MM.1S (cell line): Measurements from ENCODE around the gene CHST9.

ENCODE experiments used
- DNase-seq: peaks from one replicate; pipeline ENCODE4 v3.0.0-alpha.2; 2015
- H2AFZ ChIP-seq: fragments of 300-600 bp; sonication (generic); 2 replicates; pipeline ENCODE4 v1.6.0; 2016; ENCODE audit warnings: antibody characterized with exemption, low read length
- H3F3A ChIP-seq: fragments of 300-600 bp; sonication (generic); 2 replicates; pipeline ENCODE4 v1.6.1; 2016; ENCODE audit warnings: mild to moderate bottlenecking, antibody characterized with exemption, low read length, moderate library complexity, mixed read lengths; ENCODE audit not compliant: insufficient read depth
- H3K27ac ChIP-seq: fragments of 300-600 bp; sonication (generic); 2 replicates; pipeline ENCODE4 v1.5.1; 2016; ENCODE audit warnings: mild to moderate bottlenecking, low read length
- H3K27me3 ChIP-seq: fragments of 300-600 bp; sonication (generic); replicated peaks from 2 replicates; pipeline ENCODE4 v1.6.0; 2016; ENCODE audit warnings: low read length; ENCODE audit not compliant: insufficient read depth
- H3K36me3 ChIP-seq: fragments of 300-600 bp; sonication (generic); replicated peaks from 2 replicates; pipeline ENCODE4 v1.6.1; 2016; ENCODE audit warnings: mild to moderate bottlenecking, low read length, mixed read lengths; ENCODE audit not compliant: insufficient read depth
- H3K4me1 ChIP-seq: fragments of 300-600 bp; sonication (generic); 2 replicates; pipeline ENCODE4 v1.6.1; 2016; ENCODE audit warnings: low read length, mixed read lengths
- H3K4me2 ChIP-seq: fragments of 300-600 bp; sonication (generic); 2 replicates; pipeline ENCODE4 v1.6.0; 2016; ENCODE audit warnings: low read depth, low read length
- H3K4me3 ChIP-seq: fragments of 300-600 bp; sonication (generic); 2 replicates; pipeline ENCODE4 v1.5.1; 2016; ENCODE audit warnings: low read length, mixed read lengths
- H3K79me2 ChIP-seq: fragments of 300-600 bp; sonication (generic); 2 replicates; pipeline ENCODE4 v1.6.1; 2016; ENCODE audit warnings: mixed run types, low read length, mixed read lengths
- H3K9ac ChIP-seq: fragments of 300-600 bp; sonication (generic); 2 replicates; pipeline ENCODE4 v1.6.1; 2016; ENCODE audit warnings: low read length, mixed read lengths
- H3K9me2 ChIP-seq: fragments of 300-600 bp; sonication (generic); replicated peaks from 2 replicates; pipeline ENCODE4 v1.6.1; 2016; ENCODE audit warnings: mild to moderate bottlenecking, low read length, mixed read lengths; ENCODE audit not compliant: insufficient read depth
- H3K9me3 ChIP-seq: fragments of 300-600 bp; sonication (generic); replicated peaks from 2 replicates; pipeline ENCODE4 v1.6.1; 2016; ENCODE audit warnings: mild to moderate bottlenecking, low read length, mixed read lengths; ENCODE audit not compliant: insufficient read depth
- H4K20me1 ChIP-seq: fragments of 300-600 bp; sonication (generic); 2 replicates; pipeline ENCODE4 v1.6.1; 2016; ENCODE audit warnings: mild to moderate bottlenecking, low read length, moderate library complexity, mixed read lengths; ENCODE audit not compliant: insufficient read depth
- EZH2 ChIP-seq: fragments of 300-600 bp; sonication (generic); optimal IDR thresholded peaks from 2 replicates; pipeline ENCODE3; 2017; ENCODE audit warnings: low read depth, mild to moderate bottlenecking, antibody characterized with exemption, low read length, mixed read lengths
- EZH2phosphoT487 ChIP-seq: fragments of 300-600 bp; sonication (generic); IDR thresholded peaks from 2 replicates; pipeline ENCODE4 v1.6.1; 2018; ENCODE audit warnings: antibody characterized with exemption, low read length
- TF ChIP-seq, protein P1 (sequence below): fragments of 300-600 bp; sonication (generic); IDR thresholded peaks from 2 replicates; pipeline ENCODE4 v1.5.1; 2016; ENCODE audit warnings: antibody characterized with exemption, low read length, mixed read lengths

Gene CHST9

GRCh38 chr18:27227721-27228120 lies 42.6 kb upstream of the CHST9 start:
- Histone ChIP-seq H3F3A (no peaks in the 10 kb centered on the region), H3K27me3 (no peaks in the 10 kb centered on the region), H3K27ac (no peak overlapping the region), H3K9me2 (no peaks in the 10 kb centered on the region), H3K36me3 (no peaks in the 10 kb centered on the region), H3K9me3 (no peaks in the 10 kb centered on the region), H3K4me3 (no peak overlapping the region), H3K4me2 (no peak overlapping the region), H3K79me2 (no peaks in the 10 kb centered on the region), H2AFZ (no peak overlapping the region), H3K4me1 (no peaks in the 10 kb centered on the region), H3K9ac (no peak overlapping the region), H4K20me1 (no peaks in the 10 kb centered on the region)
- TF ChIP-seq EZH2 = no peak
- TF ChIP-seq, protein P1, sequence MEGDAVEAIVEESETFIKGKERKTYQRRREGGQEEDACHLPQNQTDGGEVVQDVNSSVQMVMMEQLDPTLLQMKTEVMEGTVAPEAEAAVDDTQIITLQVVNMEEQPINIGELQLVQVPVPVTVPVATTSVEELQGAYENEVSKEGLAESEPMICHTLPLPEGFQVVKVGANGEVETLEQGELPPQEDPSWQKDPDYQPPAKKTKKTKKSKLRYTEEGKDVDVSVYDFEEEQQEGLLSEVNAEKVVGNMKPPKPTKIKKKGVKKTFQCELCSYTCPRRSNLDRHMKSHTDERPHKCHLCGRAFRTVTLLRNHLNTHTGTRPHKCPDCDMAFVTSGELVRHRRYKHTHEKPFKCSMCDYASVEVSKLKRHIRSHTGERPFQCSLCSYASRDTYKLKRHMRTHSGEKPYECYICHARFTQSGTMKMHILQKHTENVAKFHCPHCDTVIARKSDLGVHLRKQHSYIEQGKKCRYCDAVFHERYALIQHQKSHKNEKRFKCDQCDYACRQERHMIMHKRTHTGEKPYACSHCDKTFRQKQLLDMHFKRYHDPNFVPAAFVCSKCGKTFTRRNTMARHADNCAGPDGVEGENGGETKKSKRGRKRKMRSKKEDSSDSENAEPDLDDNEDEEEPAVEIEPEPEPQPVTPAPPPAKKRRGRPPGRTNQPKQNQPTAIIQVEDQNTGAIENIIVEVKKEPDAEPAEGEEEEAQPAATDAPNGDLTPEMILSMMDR = no peak
- TF ChIP-seq EZH2phosphoT487 = no peak
- no peak for DNase-seq

DNA sequence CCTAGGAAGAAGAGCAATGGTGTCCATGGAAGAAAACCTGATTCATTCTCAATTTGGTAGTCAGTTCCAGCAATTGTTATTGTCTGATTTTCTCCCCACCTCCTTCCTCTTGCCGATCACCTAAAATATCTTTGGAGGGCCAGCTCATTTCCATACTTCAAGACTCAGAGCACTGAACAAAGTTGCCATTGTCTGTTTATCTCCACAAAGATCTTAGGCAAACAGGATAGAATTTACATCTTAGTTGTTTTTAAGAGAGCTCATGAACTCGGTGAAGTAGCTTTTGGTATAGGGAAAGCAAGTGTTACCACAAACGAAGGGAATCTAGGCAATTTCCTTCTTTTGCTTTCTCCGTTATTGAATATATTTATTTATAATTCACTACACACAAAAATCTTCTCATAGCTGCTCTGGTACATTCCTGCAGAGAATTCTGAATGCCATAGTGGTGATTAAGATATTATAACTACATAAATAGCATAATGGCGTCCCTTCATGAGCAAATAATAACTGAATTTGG lies 41.5 kb upstream of the CHST9 start:
- no peaks in the 10 kb centered on the region for H3K36me3 ChIP-seq
- no peak overlapping the region for H3K4me3 ChIP-seq
- H3K9me2 ChIP-seq = no peaks in the 10 kb centered on the region
- TF ChIP-seq EZH2 = no peak
- TF ChIP-seq, protein P1 = no peak
- no peak for TF ChIP-seq EZH2phosphoT487
- no peak overlapping the region for H3K4me2 ChIP-seq
- H3F3A ChIP-seq = no peaks in the 10 kb centered on the region
- H3K27ac ChIP-seq = no peak overlapping the region
- no peaks in the 10 kb centered on the region for H4K20me1 ChIP-seq
- H3K9ac ChIP-seq = no peak overlapping the region
- H2AFZ ChIP-seq = no peak overlapping the region
- H3K27me3 ChIP-seq = no peaks in the 10 kb centered on the region
- H3K4me1 ChIP-seq = no peaks in the 10 kb centered on the region
- H3K9me3 ChIP-seq = no peaks in the 10 kb centered on the region
- no peak for DNase-seq
- no peaks in the 10 kb centered on the region for H3K79me2 ChIP-seq

DNA sequence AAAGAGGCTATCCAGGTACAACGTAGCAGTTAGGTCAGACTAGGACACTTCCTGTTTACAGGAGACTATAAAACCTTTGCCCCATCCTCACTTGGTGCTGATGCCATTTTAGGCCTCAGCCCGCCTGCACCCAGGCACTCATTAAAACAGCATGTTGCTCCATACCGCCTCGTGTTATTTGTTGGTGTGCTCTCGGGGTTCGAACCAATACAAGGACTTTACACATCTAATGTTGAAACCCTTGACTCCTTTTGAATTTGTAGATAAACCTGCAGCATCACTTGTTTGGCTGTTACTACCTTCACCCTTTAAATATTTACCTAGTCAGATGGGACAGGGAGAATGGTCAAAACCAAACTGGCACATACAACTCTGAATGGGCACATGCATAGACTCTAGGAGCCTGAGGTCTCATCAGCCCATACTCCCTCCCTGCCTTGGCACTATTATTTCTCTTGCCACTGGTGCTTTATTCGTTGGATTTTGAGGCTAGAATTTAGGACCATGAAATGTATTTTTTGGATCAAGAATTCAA lies 40.9 kb upstream of the CHST9 start:
- TF ChIP-seq, protein P1 = no peak
- TF ChIP-seq EZH2phosphoT487 (no peak), EZH2 (no peak)
- no peaks in the 10 kb centered on the region for H3K79me2 ChIP-seq
- H3K9me3 ChIP-seq = no peaks in the 10 kb centered on the region
- H2AFZ ChIP-seq = no peak overlapping the region
- no peaks in the 10 kb centered on the region for H3F3A ChIP-seq
- no peaks in the 10 kb centered on the region for H3K9me2 ChIP-seq
- no peak overlapping the region for H3K4me3 ChIP-seq
- H3K4me1 ChIP-seq = no peaks in the 10 kb centered on the region
- DNase-seq = no peak
- no peaks in the 10 kb centered on the region for H3K27me3 ChIP-seq
- no peak overlapping the region for H3K4me2 ChIP-seq
- no peaks in the 10 kb centered on the region for H3K36me3 ChIP-seq
- no peak overlapping the region for H3K9ac ChIP-seq
- H3K27ac ChIP-seq = no peak overlapping the region
- H4K20me1 ChIP-seq = no peaks in the 10 kb centered on the region
